ENCODE data around the gene DCC. TPM values are rescaled to one million over a fixed set of nuclear protein-coding genes. Genes with fewer than 3 reads are reported as not detected.

Gene DCC
- total and polyA plus RNA-seq, 2 of the 8 experiments (the other 6 are each of a cell fraction or from before 2014, with no cell fraction given) = 0.14 to 1.4 TPM

GRCh38 chr18:53268455-53268854, 928.5 kb downstream of the DCC start (continued):
- no peak for TF ChIP-seq RBBP5 (IDR thresholded peaks at IDR 0.05; ENCODE audit: borderline replicate concordance, low read depth, low read length)
- no peak for TF ChIP-seq EGR1 (IDR thresholded peaks at IDR 0.05; ENCODE audit: borderline replicate concordance, low read depth, low read length)
- no peak for TF ChIP-seq SIX5 (IDR thresholded peaks at IDR 0.05; ENCODE audit: low read depth, low read length)
- no peak for TF ChIP-seq TAF1 (IDR thresholded peaks at IDR 0.05; ENCODE audit: low read depth, low read length)
- TF ChIP-seq TCF12 (IDR thresholded peaks at IDR 0.05; ENCODE audit: low read depth, low read length) = no peak
- no peak for TF ChIP-seq SUZ12 (IDR thresholded peaks at IDR 0.05; ENCODE audit: low read length)
- no peak for TF ChIP-seq SP2 (IDR thresholded peaks at IDR 0.05; ENCODE audit: low read length)
- TF ChIP-seq JUN (IDR thresholded peaks at IDR 0.05; ENCODE audit: low read depth, low read length) = no peak

All from H1 (cell line).